22Rv1 (cell line): Measurements from ENCODE around the gene PARD3.

Experiments used
- H3K27ac ChIP-seq: fragments of 450-650 bp; 2 replicates; pipeline ENCODE4 v1.5.1; 2017
- CTCF ChIP-seq: fragments of 450-650 bp; IDR thresholded peaks from 2 replicates; pipeline ENCODE4 v1.5.1; 2017; ENCODE audit warnings: mild to moderate bottlenecking
- ZFX ChIP-seq: fragments of 450-650 bp; IDR thresholded peaks from 2 replicates; pipeline ENCODE4 v1.6.1; 2017; ENCODE audit warnings: antibody characterized with exemption, borderline replicate concordance

The PARD3 gene

GRCh38 chr10:34721208-34721840, 93.8 kb downstream of the PARD3 start:
- TF ChIP-seq CTCF = no peak
- no peak for TF ChIP-seq ZFX
- no peak overlapping the region for H3K27ac ChIP-seq

GRCh38 chr10:34719746-34720145, 95.3 kb downstream of the PARD3 start:
- TF ChIP-seq ZFX = no peak
- TF ChIP-seq CTCF = no peak
- no peak overlapping the region for H3K27ac ChIP-seq

GRCh38 chr10:34719328-34719727, 95.8 kb downstream of the PARD3 start:
- TF ChIP-seq CTCF (no peak), ZFX (no peak)
- H3K27ac ChIP-seq = no peak overlapping the region

GRCh38 chr10:34717429-34717828, 97.7 kb downstream of the PARD3 start:
- no peak for TF ChIP-seq CTCF
- TF ChIP-seq ZFX = no peak
- no peak overlapping the region for H3K27ac ChIP-seq

- H3K27ac ChIP-seq = no peak overlapping the region
- TF ChIP-seq CTCF = no peak
- TF ChIP-seq ZFX = no peak
Observed at GRCh38 chr10:34716958-34717357, 98.1 kb downstream of the PARD3 start.

GRCh38 chr10:34716234-34716633, 98.9 kb downstream of the PARD3 start:
- no peak overlapping the region for H3K27ac ChIP-seq
- TF ChIP-seq ZFX (no peak), CTCF (no peak)

- no peak overlapping the region for H3K27ac ChIP-seq
- TF ChIP-seq ZFX (no peak), CTCF (no peak)
Observed at GRCh38 chr10:34715511-34716187, 99.4 kb downstream of the PARD3 start.
